Activated CD4-positive, alpha-beta T cell treated with anti-CD3 and anti-CD28 coated beads for 24 hours (primary cell): ENCODE data around the gene RER1.

Source experiments
- DNase-seq, 2 donors: peaks; one replicate each; pipeline ENCODE4 v3.0.0-alpha.2; 2020; ENCODE audit warnings: low read depth in 2 of 2

RER1 gene

GRCh38 chr1:2375923-2376260, 15.7 kb upstream of the RER1 start:
- no peak for DNase-seq

GRCh38 chr1:2376261-2376741, 15.3 kb upstream of the RER1 start:
- DNase-seq, result no peak

DNA sequence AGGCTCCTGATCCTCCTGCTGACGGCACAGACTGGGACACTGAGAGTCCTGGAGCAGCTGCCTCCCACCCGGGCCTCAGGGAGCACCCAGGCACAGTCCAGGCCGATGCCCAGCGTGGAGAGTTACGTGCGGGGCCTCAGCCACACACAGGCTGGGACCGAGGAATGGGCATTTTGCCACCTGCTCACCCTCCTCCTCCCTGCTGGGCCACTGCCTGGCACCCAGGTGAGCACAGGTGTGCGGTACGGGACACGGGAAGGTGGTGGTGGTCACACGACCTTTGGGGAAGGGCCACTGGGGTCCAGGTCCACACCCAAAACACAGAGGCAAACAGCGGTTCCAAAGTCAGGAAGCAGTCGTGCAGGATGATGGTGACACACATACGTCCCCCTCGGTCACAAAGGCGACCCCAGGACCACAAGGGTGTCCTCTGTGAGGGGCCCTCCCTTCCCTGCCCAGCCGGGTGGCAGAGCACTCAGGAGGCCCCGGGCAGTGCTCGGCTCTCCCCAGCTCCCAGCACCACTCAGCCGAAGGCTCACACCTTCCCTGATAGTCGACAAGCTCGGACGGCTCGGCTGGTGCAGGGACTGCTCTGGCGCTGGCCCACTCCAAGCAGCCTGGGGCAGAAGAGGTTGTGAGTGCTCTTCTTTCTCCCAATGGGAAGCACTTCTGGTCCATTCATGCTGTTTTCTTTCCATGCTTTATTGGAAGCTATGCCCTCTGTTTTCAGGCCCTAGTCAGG, 14.5 kb upstream of the RER1 start:
- no peak for DNase-seq

GRCh38 chr1:2377751-2378440, 13.7 kb upstream of the RER1 start:
- DNase-seq, result no peak

DNA sequence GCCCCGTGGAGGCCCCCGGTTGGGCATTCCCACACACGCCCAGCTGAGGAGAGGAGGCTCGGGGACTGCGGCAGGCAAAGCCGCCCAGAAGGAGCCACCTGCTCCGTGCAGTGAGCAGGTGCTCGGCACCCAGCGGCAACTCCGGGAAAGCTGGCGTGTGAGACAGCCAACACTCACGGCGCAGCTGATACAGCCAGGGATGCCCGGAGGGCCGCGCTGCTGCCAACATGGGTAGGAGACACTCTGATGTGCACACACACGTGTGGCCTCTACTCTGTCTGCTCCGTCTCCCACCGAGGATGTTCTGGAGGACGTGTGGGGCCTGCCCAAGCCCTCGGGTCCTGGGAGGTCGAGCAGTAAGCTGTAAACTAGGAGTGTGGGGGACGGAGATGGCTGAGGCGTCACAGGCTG, 13.2 kb upstream of the RER1 start:
- no peak for DNase-seq

DNA sequence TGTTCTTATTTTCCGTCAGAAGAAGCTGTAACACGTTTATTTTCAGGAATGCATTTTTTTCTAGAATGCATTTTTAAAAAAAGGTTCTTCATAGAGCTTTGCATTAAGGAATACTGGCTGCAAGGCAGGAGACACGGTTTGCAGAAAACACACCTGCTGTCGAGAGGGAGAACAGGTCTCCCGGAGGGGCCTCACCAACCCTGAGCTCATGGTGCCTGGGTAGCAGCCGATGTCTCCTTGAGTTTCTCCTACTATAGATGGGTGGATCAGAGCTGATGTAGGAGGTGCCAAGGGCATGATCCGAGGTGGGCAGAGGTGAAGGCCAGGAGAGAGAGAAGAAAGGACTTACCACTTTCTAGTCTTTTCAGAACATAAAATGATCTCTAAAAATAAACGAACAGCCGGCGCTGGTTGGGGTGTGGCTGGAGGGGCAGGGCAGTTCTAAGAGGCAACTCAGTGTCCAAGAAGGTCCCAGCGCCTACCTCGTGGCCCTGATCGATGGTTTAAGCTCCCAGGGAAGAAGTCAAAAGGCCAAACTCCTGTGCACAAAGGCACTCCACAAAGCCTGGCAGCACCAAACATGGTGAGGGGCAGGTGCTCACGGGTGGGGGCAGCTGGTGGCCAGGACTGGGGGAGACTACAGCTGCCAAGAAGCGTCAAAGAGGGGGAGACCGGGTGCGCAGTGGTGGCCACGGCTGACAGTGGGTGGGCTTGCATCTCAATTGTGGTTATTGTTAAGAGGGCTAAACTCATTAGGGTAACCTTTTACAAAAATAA, 12.5 kb upstream of the RER1 start:
- DNase-seq, result no peak

DNA sequence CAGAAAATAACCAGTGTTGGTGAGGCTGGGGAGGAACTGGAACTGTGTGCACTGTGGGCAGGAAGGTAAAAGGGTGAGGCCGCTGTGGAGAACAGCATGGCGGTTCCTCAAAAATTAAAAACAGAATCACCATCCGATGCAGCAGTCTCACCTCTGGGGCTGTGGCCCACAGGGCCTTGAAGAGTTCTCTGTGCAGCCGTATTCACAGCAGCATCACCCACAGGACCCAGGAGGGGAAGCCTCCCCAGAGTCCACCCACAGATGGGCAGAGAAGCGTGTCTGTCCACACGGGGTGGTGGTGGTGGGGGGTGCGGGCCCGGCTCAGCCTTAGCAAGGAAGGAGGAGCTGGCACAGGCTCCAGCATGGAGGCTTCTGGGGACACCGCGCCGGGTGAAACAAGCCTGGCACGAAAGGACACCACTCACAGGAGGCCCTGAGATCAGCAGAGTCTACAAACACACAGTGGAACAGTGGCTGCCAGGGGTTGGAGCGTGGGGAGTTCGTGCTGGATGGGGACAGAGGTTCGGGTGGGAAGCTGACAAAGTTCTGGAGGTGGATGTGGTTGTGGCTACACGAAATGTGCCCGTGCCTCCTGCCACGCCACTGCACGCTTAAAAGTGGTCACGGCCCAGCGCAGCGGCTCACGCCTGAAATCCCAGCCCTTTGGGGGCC, 11.8 kb upstream of the RER1 start:
- DNase-seq, result no peak

- no peak for DNase-seq
Measured at GRCh38 chr1:2380816-2381591, 10.6 kb upstream of the RER1 start.

DNA sequence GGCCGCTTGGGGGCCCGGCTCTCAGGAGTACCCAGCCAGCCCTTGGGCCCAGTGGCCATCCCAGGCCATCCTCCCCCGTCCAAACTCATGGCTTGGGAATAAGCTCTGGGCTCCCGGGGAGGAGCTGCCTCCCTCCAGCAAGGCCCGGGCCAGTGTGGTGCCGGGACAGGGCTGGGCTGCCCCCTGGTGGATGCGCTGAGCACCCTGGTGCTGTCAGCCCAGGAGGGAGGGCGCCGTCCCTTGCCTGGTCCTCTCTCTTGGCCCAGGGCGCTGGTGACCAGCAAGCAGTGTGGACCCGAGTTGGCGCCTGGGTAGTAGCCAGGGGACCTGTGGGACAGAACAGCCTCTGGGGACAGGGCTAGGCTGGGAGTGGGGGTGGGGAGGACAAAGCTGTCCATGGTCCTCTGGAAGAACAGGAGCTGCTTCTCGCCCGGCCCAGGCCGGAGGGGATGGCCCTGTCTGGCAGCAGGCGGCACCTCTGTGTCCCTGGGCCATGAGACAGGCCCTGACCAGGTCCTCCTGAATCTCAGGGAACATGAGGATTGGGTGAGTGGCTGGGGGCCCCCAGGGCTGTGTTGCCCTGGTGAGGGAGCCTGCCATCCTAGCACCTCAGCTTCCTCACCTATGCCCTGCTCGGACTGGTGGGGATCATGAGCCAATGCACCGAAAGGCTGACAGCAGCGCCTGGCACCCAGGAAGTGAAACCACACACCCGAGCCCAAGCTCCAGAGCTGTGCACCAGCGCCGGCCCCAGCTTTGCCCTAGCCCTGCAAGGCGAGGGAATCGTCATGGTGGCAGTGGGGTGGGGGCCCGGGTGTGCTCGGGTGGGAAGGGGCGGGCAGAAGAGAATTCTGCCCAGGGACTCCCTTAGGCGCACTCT, 9.7 kb upstream of the RER1 start:
- DNase-seq, result peak; percentile 70 to 73

DNA sequence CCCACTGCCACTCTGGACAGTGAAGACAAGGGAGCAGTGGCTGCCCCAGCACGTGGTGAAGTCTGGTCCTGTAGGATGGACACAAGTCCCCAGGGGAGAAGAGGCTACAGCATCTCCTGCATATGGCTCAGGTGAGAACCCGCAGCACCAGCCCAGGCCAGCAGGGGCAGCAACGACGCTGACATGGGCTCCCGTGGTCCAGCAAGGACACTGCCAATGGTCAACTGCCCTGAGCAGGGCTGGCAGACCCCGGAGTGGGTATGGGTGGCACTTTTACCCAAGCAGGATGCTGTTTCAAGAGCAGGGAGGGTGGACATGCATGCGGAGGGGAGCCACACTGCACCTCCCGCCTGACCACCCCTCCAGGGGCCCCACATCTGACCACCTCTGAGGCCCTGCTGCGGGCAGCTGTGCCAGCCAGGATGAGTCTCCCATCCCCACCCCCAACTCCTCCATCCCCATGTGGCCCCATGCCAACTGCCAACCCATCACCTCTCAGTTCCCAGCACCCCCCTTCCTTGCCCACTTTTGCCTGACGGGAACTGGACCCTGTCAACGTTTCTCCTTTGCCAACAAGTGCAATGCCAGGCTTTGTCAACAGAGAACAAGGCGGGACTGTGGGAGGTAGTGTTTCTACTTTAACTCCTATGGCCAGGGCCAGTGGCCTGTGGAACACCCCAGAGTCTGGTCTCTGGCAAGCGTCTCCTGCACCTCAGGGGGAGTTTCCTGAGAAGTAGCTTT, 8.8 kb upstream of the RER1 start:
- peak in 1 of 2 donors; percentile 19 for DNase-seq

DNA sequence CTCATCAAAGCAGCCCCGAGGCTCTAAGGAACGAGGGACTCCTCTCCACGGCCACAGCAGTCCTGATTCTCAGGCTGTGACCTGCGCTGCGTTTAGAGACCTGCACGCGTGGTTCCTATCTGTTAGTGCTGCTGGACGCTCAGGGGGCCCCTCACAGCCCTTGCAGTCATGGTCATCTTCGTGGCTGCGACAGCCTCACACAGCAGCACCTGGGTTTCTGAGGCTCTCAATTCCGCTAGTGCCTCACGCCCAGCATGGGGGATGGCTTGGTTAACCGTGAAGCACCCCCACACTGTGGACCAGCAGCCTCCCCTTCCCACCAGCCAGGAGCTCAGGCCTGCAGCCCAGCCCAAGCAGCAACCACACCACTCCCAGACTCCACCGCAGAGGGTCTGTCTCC, 8.1 kb upstream of the RER1 start:
- no peak for DNase-seq

DNA sequence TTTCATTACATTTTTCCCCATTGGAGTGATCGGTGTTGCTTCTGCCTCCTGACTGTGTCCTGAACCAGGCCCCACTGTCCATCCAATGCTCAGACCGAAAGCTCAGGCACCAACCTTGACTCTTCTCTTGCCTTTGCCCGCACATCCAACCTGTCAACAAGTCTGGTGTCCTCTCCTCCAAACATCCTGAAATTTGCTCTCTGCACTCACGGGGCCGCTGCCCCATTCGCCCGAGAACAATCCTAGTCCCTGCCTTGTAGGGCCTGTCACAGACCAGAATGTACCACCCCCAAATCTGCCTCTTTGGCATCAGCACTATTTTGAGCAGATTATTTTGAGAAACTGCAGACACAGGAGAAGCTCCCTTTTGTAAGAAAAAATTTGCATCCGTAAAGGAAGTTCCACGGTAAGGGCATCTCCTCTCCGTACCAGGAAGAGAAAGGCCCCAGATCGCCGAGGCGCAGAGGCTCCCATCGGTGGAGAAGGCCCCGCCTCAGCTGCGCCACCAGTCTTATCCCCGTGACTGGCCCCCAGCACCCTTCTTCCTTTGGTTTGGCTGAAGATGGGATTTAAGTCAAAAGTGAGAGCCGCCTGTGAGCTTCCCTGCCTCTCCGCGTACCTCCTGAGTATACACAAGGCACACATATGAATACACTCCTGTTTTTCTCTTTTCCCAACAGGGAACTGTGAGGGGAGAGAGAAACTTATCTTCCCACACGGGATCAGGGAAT, 7.3 kb upstream of the RER1 start:
- DNase-seq, result no peak

GRCh38 chr1:2384941-2385481, 6.6 kb upstream of the RER1 start:
- no peak for DNase-seq

- no peak for DNase-seq
Measured at GRCh38 chr1:2385606-2386280, 5.9 kb upstream of the RER1 start.

DNA sequence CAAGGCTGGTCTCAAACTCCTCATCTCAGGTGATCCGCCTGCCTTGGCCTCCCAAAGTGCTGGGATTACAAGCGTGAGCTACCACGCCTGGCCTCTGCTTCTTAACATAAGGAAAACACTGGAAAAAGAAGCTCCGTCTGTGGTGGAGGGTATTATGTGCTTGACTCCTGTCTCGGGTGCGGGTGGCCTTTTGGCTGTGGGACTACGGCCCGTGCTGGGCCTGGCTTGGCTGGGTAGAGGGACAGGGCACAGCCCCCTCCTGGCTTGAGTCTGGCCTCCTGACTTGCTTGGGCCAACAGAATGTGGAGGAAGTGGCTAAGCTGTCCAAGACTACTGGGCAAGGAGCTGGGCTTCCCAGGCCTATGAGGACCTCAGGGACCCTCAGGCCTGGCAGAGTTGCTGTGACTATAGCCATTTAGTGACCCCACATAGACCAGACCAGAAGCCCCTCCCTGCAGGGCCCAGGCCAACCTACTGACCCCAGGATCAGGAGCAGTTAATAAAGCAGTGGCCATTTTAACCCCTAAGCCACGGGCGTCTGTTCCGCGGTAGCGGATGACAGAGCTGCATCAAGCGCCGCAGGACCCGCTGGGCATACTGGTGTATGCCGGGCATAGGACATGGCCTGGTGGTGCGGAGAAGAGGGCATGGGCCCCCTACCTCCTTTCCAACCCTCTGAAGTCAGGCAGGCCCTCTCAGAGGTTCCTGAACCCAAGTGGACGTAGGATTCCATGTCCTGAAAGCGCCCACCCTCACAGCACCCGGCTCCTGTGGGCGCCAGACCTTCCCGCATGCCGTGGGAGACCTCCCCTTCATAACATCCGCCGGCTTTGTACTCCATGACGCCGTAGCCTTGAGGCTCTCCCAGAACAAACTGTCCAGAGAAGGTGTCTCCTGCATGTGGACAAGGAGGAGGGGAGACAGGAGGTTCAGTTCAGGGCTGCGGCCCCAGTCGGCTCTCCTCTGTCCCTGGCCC, 4.7 kb upstream of the RER1 start:
- DNase-seq, result no peak

GRCh38 chr1:2388004-2388913, 3.4 kb upstream of the RER1 start:
- no peak for DNase-seq
